Neural cell (in vitro differentiated cells): ENCODE measurements around the gene SLC36A3. TPM values are rescaled to one million over a fixed set of nuclear protein-coding genes. Genes with fewer than 3 reads are reported as not detected.

ENCODE experiments used
- H2AFZ ChIP-seq: fragments of 200-600, 300-800 bp; sonication (generic), shearing (Covaris generic); 2 replicates; pipeline ENCODE4 v1.6.0; 2014; ENCODE audit warnings: low read depth, mild to moderate bottlenecking, antibody characterized with exemption, low read length, moderate library complexity
- H3F3A ChIP-seq: fragments of 200-600 bp; shearing (Covaris generic); 2 replicates; pipeline ENCODE4 v1.6.1; 2016; ENCODE audit warnings: mild to moderate bottlenecking, moderate library complexity, mixed read lengths, antibody characterized with exemption, low read length; ENCODE audit not compliant: insufficient read depth, poor library complexity, severe bottlenecking
- H3K27ac ChIP-seq: fragments of 200-600, 300-800 bp; sonication (generic), shearing (Covaris generic); 2 replicates; pipeline ENCODE4 v1.5.1; 2014; ENCODE audit warnings: mild to moderate bottlenecking, low read length, moderate library complexity
- H3K27me3 ChIP-seq: fragments of 300-800, 200-600 bp; sonication (generic), shearing (Covaris generic); 2 replicates; pipeline ENCODE4 v1.6.0; 2014; ENCODE audit warnings: mild to moderate bottlenecking, low read depth, low read length, moderate library complexity; ENCODE audit not compliant: insufficient read depth
- H3K36me3 ChIP-seq: fragments of 300-800, 200-600 bp; sonication (generic), shearing (Covaris generic); 2 replicates; pipeline ENCODE4 v1.5.1; 2014; ENCODE audit warnings: mild to moderate bottlenecking, antibody characterized with exemption, low read length, moderate library complexity; ENCODE audit not compliant: insufficient read depth
- H3K4me2 ChIP-seq: fragments of 300-800, 200-600 bp; sonication (generic), shearing (Covaris generic); 2 replicates; pipeline ENCODE4 v1.6.0; 2014; ENCODE audit warnings: mild to moderate bottlenecking, low read length
- H3K4me3 ChIP-seq: fragments of 300-800, 200-600 bp; sonication (generic), shearing (Covaris generic); 2 replicates; pipeline ENCODE4 v1.5.1; 2014; ENCODE audit warnings: mild to moderate bottlenecking, low read length, moderate library complexity
- H3K79me2 ChIP-seq: fragments of 200-600 bp; shearing (Covaris generic); replicated peaks from 2 replicates; pipeline ENCODE4 v1.6.0; 2014; ENCODE audit warnings: mild to moderate bottlenecking, low read length, moderate library complexity; ENCODE audit not compliant: insufficient read depth
- H3K9ac ChIP-seq: fragments of 300-800, 200-600 bp; sonication (generic), shearing (Covaris generic); 2 replicates; pipeline ENCODE4 v1.6.1; 2016; ENCODE audit warnings: mild to moderate bottlenecking, low read length, mixed read lengths
- H3K9me2 ChIP-seq: fragments of 200-600 bp; shearing (Covaris generic); 2 replicates; pipeline ENCODE4 v1.6.1; 2016; ENCODE audit warnings: mild to moderate bottlenecking, low read length, mixed read lengths; ENCODE audit not compliant: insufficient read depth
- H3K9me3 ChIP-seq: fragments of 200-600, 300-800 bp; sonication (generic), shearing (Covaris generic); 2 replicates; pipeline ENCODE4 v1.6.1; 2016; ENCODE audit warnings: mild to moderate bottlenecking, mixed run types, low read length, moderate library complexity, mixed read lengths
- H4K20me1 ChIP-seq: fragments of 200-600 bp; shearing (Covaris generic); 2 replicates; pipeline ENCODE4 v1.6.1; 2016; ENCODE audit warnings: mild to moderate bottlenecking, mixed run types; ENCODE audit not compliant: insufficient read depth
- EP300 ChIP-seq: fragments of 450-650 bp; conservative IDR thresholded peaks from 2 replicates; pipeline ENCODE4 v1.6.1; 2014; ENCODE audit warnings: antibody characterized with exemption, mild to moderate bottlenecking, moderate library complexity; ENCODE audit not compliant: poor library complexity, severe bottlenecking
- EZH2 ChIP-seq: fragments of 200-600, 300-800 bp; shearing (Covaris generic), sonication (generic); IDR thresholded peaks from 2 replicates; pipeline ENCODE4 v1.6.1; 2014; ENCODE audit warnings: antibody characterized with exemption, low read length, borderline replicate concordance, mild to moderate bottlenecking; ENCODE audit not compliant: insufficient read depth, poor library complexity, severe bottlenecking
- MXI1 ChIP-seq: fragments of 450-650 bp; conservative IDR thresholded peaks from 2 replicates; pipeline ENCODE4 v1.6.1; 2014; ENCODE audit warnings: antibody characterized with exemption, mild to moderate bottlenecking; ENCODE audit not compliant: poor library complexity, severe bottlenecking
- POLR2AphosphoS5 ChIP-seq: IDR thresholded peaks from 2 replicates; pipeline ENCODE4 v1.6.1; 2012
- RAD21 ChIP-seq: fragments of 450-650 bp; conservative IDR thresholded peaks from 2 replicates; pipeline ENCODE4 v1.6.1; 2014; ENCODE audit warnings: antibody characterized with exemption, mild to moderate bottlenecking, moderate library complexity
- SMC3 ChIP-seq: fragments of 450-650 bp; conservative IDR thresholded peaks from 2 replicates; pipeline ENCODE4 v1.6.1; 2014; ENCODE audit warnings: antibody characterized with exemption, mild to moderate bottlenecking, moderate library complexity; ENCODE audit not compliant: poor library complexity
- TAF1 ChIP-seq: IDR thresholded peaks from 2 replicates; pipeline ENCODE4 v1.6.1; 2012; ENCODE audit warnings: low read depth
- polyA plus RNA-seq: library from polyadenylated mRNA; depleted of rRNA; stranded (reverse); fragments of >200 nt; gene quantifications from 2 replicates; pipeline ENCODE4 v1.2.3, GENCODE V29; 2014
- TF ChIP-seq, protein P1 (sequence below): fragments of 450-650 bp; IDR thresholded peaks from 2 replicates; pipeline ENCODE4 v1.5.1; 2014; ENCODE audit warnings: antibody characterized with exemption, mild to moderate bottlenecking, moderate library complexity; ENCODE audit not compliant: poor library complexity, severe bottlenecking
- TF ChIP-seq, protein P2 (sequence below): IDR thresholded peaks from 2 replicates; pipeline ENCODE4 v1.6.1; 2012; ENCODE audit warnings: borderline replicate concordance

The SLC36A3 gene
- polyA plus RNA-seq, 1 donor from 2014 or later = not detected

DNA sequence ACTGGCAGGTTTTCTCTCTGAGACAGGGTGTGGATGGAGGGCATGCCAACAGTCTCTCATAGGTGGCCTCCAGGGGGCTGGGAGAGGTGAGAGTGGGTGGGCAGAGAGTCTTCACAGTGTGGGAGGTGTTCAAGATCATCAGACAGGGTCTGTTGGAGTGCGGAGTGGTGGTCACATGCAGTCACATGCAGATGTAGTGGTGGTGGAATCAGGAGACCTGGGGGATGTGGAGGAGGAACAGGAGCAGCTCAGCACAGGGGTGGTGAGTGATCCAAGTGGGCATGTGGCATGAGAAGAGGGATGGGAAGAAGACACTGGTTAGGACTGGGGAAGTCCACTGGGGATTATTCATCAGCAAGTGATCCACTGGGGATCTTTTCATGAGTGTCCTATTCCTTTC, 44.8 kb downstream of the SLC36A3 start:
- no peaks in the 10 kb centered on the region for H3K79me2 ChIP-seq
- no peaks in the 10 kb centered on the region for H3K36me3 ChIP-seq
- H2AFZ ChIP-seq = no peak overlapping the region
- H4K20me1 ChIP-seq = no peaks in the 10 kb centered on the region
- no peak overlapping the region for H3K9ac ChIP-seq
- TF ChIP-seq, protein P1, sequence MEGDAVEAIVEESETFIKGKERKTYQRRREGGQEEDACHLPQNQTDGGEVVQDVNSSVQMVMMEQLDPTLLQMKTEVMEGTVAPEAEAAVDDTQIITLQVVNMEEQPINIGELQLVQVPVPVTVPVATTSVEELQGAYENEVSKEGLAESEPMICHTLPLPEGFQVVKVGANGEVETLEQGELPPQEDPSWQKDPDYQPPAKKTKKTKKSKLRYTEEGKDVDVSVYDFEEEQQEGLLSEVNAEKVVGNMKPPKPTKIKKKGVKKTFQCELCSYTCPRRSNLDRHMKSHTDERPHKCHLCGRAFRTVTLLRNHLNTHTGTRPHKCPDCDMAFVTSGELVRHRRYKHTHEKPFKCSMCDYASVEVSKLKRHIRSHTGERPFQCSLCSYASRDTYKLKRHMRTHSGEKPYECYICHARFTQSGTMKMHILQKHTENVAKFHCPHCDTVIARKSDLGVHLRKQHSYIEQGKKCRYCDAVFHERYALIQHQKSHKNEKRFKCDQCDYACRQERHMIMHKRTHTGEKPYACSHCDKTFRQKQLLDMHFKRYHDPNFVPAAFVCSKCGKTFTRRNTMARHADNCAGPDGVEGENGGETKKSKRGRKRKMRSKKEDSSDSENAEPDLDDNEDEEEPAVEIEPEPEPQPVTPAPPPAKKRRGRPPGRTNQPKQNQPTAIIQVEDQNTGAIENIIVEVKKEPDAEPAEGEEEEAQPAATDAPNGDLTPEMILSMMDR = no peak
- no peaks in the 10 kb centered on the region for H3K9me2 ChIP-seq
- no peaks in the 10 kb centered on the region for H3F3A ChIP-seq
- no peaks in the 10 kb centered on the region for H3K27me3 ChIP-seq
- H3K9me3 ChIP-seq = no peaks in the 10 kb centered on the region
- H3K4me2 ChIP-seq = no peak overlapping the region
- no peak overlapping the region for H3K27ac ChIP-seq
- no peak overlapping the region for H3K4me3 ChIP-seq

DNA sequence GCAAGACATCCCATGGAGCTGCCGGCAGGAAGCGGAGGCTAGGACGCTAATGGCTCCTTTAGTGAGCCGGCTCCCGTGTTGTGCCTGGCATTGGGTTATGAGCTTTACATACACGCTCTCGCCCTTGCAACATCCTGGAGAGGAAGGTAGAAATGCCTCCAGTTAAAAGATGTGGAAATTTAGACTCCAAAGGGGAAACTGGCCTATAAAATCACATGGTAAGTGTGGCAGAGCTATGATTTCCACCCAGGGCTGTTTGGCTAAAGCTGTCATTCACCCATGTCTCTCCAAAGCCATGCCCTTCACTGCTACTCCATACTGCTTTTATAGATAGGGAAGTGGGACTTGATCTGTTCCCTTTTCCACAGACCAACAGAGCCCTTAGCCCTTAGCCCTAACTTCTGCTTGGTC, 45.4 kb downstream of the SLC36A3 start:
- Histone ChIP-seq H4K20me1 (no peaks in the 10 kb centered on the region), H3K27me3 (no peaks in the 10 kb centered on the region), H3K79me2 (no peaks in the 10 kb centered on the region), H2AFZ (no peak overlapping the region), H3K36me3 (no peaks in the 10 kb centered on the region), H3K27ac (no peak overlapping the region), H3K4me3 (no peak overlapping the region), H3K9me2 (no peaks in the 10 kb centered on the region), H3F3A (no peaks in the 10 kb centered on the region), H3K4me2 (no peak overlapping the region), H3K9ac (no peak overlapping the region), H3K9me3 (no peaks in the 10 kb centered on the region)
- TF ChIP-seq RAD21 (no peak), EZH2 (no peak), POLR2AphosphoS5 (no peak), EP300 (no peak), MXI1 (no peak), SMC3 (no peak), TAF1 (no peak)
- TF ChIP-seq, protein P2, sequence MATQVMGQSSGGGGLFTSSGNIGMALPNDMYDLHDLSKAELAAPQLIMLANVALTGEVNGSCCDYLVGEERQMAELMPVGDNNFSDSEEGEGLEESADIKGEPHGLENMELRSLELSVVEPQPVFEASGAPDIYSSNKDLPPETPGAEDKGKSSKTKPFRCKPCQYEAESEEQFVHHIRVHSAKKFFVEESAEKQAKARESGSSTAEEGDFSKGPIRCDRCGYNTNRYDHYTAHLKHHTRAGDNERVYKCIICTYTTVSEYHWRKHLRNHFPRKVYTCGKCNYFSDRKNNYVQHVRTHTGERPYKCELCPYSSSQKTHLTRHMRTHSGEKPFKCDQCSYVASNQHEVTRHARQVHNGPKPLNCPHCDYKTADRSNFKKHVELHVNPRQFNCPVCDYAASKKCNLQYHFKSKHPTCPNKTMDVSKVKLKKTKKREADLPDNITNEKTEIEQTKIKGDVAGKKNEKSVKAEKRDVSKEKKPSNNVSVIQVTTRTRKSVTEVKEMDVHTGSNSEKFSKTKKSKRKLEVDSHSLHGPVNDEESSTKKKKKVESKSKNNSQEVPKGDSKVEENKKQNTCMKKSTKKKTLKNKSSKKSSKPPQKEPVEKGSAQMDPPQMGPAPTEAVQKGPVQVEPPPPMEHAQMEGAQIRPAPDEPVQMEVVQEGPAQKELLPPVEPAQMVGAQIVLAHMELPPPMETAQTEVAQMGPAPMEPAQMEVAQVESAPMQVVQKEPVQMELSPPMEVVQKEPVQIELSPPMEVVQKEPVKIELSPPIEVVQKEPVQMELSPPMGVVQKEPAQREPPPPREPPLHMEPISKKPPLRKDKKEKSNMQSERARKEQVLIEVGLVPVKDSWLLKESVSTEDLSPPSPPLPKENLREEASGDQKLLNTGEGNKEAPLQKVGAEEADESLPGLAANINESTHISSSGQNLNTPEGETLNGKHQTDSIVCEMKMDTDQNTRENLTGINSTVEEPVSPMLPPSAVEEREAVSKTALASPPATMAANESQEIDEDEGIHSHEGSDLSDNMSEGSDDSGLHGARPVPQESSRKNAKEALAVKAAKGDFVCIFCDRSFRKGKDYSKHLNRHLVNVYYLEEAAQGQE = no peak
- TF ChIP-seq, protein P1 = no peak
